ENCODE data around the gene NSUN5.
"Not testable (repeated sequence)": the region's sequence is repeated elsewhere in the genome, so short reads cannot be mapped to it uniquely, and the experiment has no call there.

Gene NSUN5

DNA sequence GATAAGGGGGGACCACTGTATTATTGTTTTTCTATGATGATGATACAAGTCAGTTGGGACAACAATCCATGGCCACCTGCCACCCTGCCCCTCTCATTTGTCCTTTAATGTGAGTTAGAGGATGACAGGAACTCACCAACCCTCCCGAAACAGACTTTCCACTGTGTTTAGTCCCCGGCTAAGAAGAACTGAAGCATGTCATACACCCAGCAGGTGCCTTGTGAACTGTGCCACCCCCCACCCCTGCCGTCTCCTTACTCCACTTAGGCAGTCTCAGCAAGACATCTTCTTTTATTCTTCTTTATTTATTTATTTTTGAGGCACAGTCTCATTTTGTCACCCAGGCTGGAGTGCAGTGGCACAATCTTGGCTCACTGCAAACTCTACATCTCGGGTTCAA, 40.8 kb downstream of the NSUN5 start:
- DNase-seq (ENCODE audit: low spot score) = not testable (repeated sequence)

DNA sequence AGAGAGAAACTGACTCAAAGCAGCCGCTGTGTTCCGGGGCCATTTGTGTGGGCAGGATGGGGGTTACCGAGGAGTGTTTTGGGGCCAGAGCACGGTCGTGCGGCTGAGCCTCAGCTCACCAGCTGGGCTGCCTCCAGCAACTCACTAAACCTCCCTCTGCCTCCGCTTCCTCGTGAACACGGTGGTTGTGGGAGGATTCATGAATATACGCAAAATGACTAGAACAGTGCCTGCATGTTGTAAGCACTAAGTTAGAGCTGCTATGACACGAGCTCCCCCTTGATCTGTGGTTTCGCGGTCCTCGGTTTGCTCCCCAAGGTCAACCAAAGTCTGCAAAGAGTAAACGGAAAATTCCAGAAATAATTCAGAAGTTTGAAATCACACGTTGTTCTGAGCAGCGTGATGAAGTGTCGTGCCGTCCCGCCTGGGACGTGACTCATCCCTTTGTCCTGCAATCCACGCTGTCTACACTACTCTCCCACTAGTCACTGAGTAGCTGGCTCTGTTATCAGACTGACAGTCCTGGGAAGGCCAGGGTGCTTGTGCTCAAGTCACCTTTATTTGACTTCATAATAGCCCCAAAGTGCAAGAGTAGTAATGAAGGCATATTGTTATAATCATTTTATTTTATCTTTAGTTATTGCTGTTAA, 41.8 kb downstream of the NSUN5 start:
- not testable (repeated sequence) for DNase-seq (ENCODE audit: low spot score)

DNA sequence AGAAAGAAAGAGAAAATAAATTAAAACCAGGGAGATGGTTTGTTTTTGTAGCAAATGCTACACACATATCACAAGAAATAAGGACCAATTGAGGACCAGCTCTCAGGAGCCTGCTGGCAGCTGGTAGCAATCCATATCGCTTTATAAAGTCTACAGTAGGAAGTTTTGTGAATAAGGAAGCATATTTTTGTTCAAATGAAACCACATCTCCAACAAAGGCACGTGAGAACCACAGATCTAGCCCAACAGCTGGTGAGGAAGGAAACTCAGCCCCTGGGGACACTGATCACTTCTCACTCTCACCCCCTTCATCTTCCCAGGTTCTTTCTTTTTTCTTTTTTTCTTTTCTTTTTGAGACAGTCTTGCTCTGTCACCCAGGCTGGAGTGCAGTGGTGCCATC, 46.2 kb downstream of the NSUN5 start:
- not testable (repeated sequence) for DNase-seq (ENCODE audit: low spot score)
